Mesenchymal stem cell (in vitro differentiated cells and primary cell): Measurements from ENCODE around the gene IRF7.
A peak's percentile ranks its signal among the peaks of the same experiment; 100 is the strongest.

Experiments used
- DNase-seq: peaks from one replicate; pipeline ENCODE4 v3.0.0-alpha.2; 2013
- H2AFZ ChIP-seq: one replicate; pipeline ENCODE4 v1.6.1; 2013; ENCODE audit warnings: low read depth, mild to moderate bottlenecking, control low read depth, inconsistent platforms, low read length, moderate library complexity
- H2AK5ac ChIP-seq: 2 replicates; pipeline ENCODE4 v1.6.1; 2013; ENCODE audit warnings: low read length, moderate library complexity, mild to moderate bottlenecking, inconsistent platforms; ENCODE audit not compliant: severe bottlenecking
- H2BK120ac ChIP-seq: one replicate; pipeline ENCODE4 v1.6.1; 2013; ENCODE audit warnings: low read depth, mild to moderate bottlenecking, inconsistent platforms, low read length, moderate library complexity
- H2BK12ac ChIP-seq, 2 experiments: one replicate each; pipeline ENCODE4 v1.6.1; 2013; ENCODE audit warnings: inconsistent platforms in 2 of 2, low read length in 2 of 2, mild to moderate bottlenecking in 2 of 2, moderate library complexity in 2 of 2, control low read depth in 1 of 2
- H2BK15ac ChIP-seq: one replicate; pipeline ENCODE4 v1.6.1; 2013; ENCODE audit warnings: mild to moderate bottlenecking, low read depth, inconsistent platforms; ENCODE audit not compliant: poor library complexity, severe bottlenecking
- H2BK5ac ChIP-seq: 2 replicates; pipeline ENCODE4 v1.6.1; 2013; ENCODE audit warnings: low read depth, mild to moderate bottlenecking, low read length, control low read depth, inconsistent platforms; ENCODE audit not compliant: poor library complexity, severe bottlenecking
- H3K14ac ChIP-seq, 2 experiments: one replicate each; pipeline ENCODE4 v1.6.1; 2013; ENCODE audit warnings: inconsistent platforms in 2 of 2, low read length in 2 of 2, control low read depth in 1 of 2, mild to moderate bottlenecking in 1 of 2, moderate library complexity in 1 of 2
- H3K18ac ChIP-seq, 2 experiments: one replicate each; pipeline ENCODE4 v1.6.1; 2013; ENCODE audit warnings: inconsistent platforms in 2 of 2, low read length in 2 of 2, control low read depth in 1 of 2, low read depth in 1 of 2, mild to moderate bottlenecking in 1 of 2
- H3K23ac ChIP-seq, 2 experiments: one replicate each; pipeline ENCODE4 v1.6.1; 2013; ENCODE audit warnings: inconsistent platforms in 2 of 2, low read length in 2 of 2, mild to moderate bottlenecking in 2 of 2, moderate library complexity in 2 of 2, control low read depth in 1 of 2
- H3K27ac ChIP-seq: 2 replicates; pipeline ENCODE4 v1.5.1; 2013; ENCODE audit warnings: mild to moderate bottlenecking, moderate library complexity, low read length, control low read depth, inconsistent platforms; ENCODE audit not compliant: poor library complexity, severe bottlenecking
- H3K27me3 ChIP-seq, 2 experiments: 2 replicates each; pipeline versions ENCODE4 v1.6.1 to v1.7.0; 2013; ENCODE audit warnings: low read length in 2 of 2, mild to moderate bottlenecking in 2 of 2, moderate library complexity in 2 of 2, control low read depth in 1 of 2, inconsistent platforms in 1 of 2; ENCODE audit not compliant: control insufficient read depth in 1 of 2, insufficient read depth in 1 of 2
- H3K36me3 ChIP-seq, 2 experiments: 2 replicates each; pipeline versions ENCODE4 v1.6.1 to v1.7.0; 2013; ENCODE audit warnings: low read length in 2 of 2, control low read depth in 1 of 2, inconsistent platforms in 1 of 2, low read depth in 1 of 2, mild to moderate bottlenecking in 1 of 2; ENCODE audit not compliant: insufficient read depth in 2 of 2, control insufficient read depth in 1 of 2
- H3K4ac ChIP-seq, 2 experiments: one replicate each; pipeline ENCODE4 v1.6.1; 2013; ENCODE audit warnings: inconsistent platforms in 2 of 2, low read length in 2 of 2, mild to moderate bottlenecking in 2 of 2, moderate library complexity in 2 of 2, control low read depth in 1 of 2, low read depth in 1 of 2
- H3K4me1 ChIP-seq: 2 replicates; pipeline ENCODE4 v1.6.1; 2013; ENCODE audit warnings: low read depth, low read length, control low read depth; ENCODE audit not compliant: control insufficient read depth, insufficient read depth
- H3K4me2 ChIP-seq: 2 replicates; pipeline ENCODE4 v1.6.1; 2013; ENCODE audit warnings: low read length, mild to moderate bottlenecking, inconsistent platforms; ENCODE audit not compliant: poor library complexity, severe bottlenecking
- H3K4me3 ChIP-seq, 2 experiments: 2 replicates each; pipeline versions ENCODE4 v1.5.1 to v1.7.0; 2013; ENCODE audit warnings: low read length in 2 of 2, mild to moderate bottlenecking in 2 of 2, control low read depth in 1 of 2, low read depth in 1 of 2; ENCODE audit not compliant: insufficient read depth in 1 of 2
- H3K79me1 ChIP-seq: replicated peaks from 2 replicates; pipeline ENCODE4 v1.6.1; 2013; ENCODE audit warnings: mild to moderate bottlenecking, control low read depth, low read length, inconsistent platforms; ENCODE audit not compliant: poor library complexity, severe bottlenecking
- H3K9ac ChIP-seq: 2 replicates; pipeline ENCODE4 v1.7.0; 2013; ENCODE audit warnings: mild to moderate bottlenecking, low read length, moderate library complexity
- H3K9me3 ChIP-seq: 2 replicates; pipeline ENCODE4 v1.7.0; 2013; ENCODE audit warnings: mild to moderate bottlenecking, low read length; ENCODE audit not compliant: control insufficient read depth
- H4K8ac ChIP-seq: one replicate; pipeline ENCODE4 v1.6.1; 2013; ENCODE audit warnings: inconsistent platforms, mild to moderate bottlenecking, low read length, moderate library complexity
- H4K91ac ChIP-seq: one replicate; pipeline ENCODE4 v1.6.1; 2013; ENCODE audit warnings: mild to moderate bottlenecking, low read length, inconsistent platforms
- WGBS: methylation state at CpG from one replicate; pipeline ENCODE4 v1.1.7; 2013; ENCODE audit warnings: mixed read lengths; 5-methylcytosine and 5-hydroxymethylcytosine counted together

Gene IRF7

GRCh38 chr11:575996-576768 is 39.6 kb downstream of the IRF7 start, which contains the start of gene PHRF1:
Gene PHRF1, plus strand, starts transcription at chr11:576470. Its CDS starts 5,043 bp downstream, at chr11:581513.
- peak; percentile 95 for DNase-seq
- under 1% methylated on average over 20 of the region's 99 CpGs for WGBS

GRCh38 chr11:575313-575995 is 40.3 kb downstream of the IRF7 start:
- Histone ChIP-seq H3K4me3 (peak overlapping the region; percentile 73 to 83), H3K79me1 (peaks cover 3% of the 10 kb centered on the region), H2BK5ac (no peak overlapping the region), H2AK5ac (no peak overlapping the region), H3K27ac (no peak overlapping the region), H3K9me3 (no peaks in the 10 kb centered on the region), H3K4me2 (peak overlapping the region; percentile 85), H3K4me1 (peaks cover 48% of the 10 kb centered on the region), H3K23ac (peak overlapping the region in 1 of 2 experiments; percentile 57), H4K91ac (peak overlapping the region; percentile 18), H3K9ac (peak overlapping the region; percentile 60), H2BK120ac (no peak overlapping the region), H3K14ac (peak overlapping the region in 1 of 2 experiments; percentile 88), H2BK12ac (peak overlapping the region in 1 of 2 experiments; percentile 86), H3K27me3 (peaks cover 4 to 7% of the 10 kb centered on the region in 2 experiments), H2BK15ac (no peak overlapping the region), H3K18ac (peak overlapping the region; percentile 60 to 92), H3K36me3 (peaks cover 0 to 12% of the 10 kb centered on the region in 2 experiments), H3K4ac (peak overlapping the region in 1 of 2 experiments; percentile 83), H2AFZ (peak overlapping the region; percentile 98), H4K8ac (peak overlapping the region; percentile 5)
- DNase-seq = peak; percentile 55
- WGBS = 1% methylated on average over 54 of the region's 81 CpGs

More at GRCh38 chr11:575996-576768, 39.6 kb downstream of the IRF7 start, which contains the start of gene PHRF1:
- peak within 1 kb of the TSS; percentile 82 to 99 for H3K4me3 ChIP-seq
- peak within 1 kb of the TSS; percentile 98 for H2BK120ac ChIP-seq
- H2BK12ac ChIP-seq = peak within 1 kb of the TSS in 1 of 2 experiments; percentile 86
- peak within 1 kb of the TSS; percentile 19 for H2BK15ac ChIP-seq
- peak within 1 kb of the TSS; percentile 95 for H2BK5ac ChIP-seq
- H3K79me1 ChIP-seq = peaks cover 3% of the 10 kb centered on the region
- peak within 1 kb of the TSS; percentile 98 for H3K9ac ChIP-seq
- peak within 1 kb of the TSS; percentile 91 to 96 for H3K18ac ChIP-seq
- peak within 1 kb of the TSS; percentile 88 to 92 for H3K4ac ChIP-seq
- H3K23ac ChIP-seq = peak within 1 kb of the TSS in 1 of 2 experiments; percentile 77
- peaks cover 49% of the 10 kb centered on the region for H3K4me1 ChIP-seq
- peaks cover 4 to 7% of the 10 kb centered on the region in 2 experiments for H3K27me3 ChIP-seq
- H2AK5ac ChIP-seq = peak within 1 kb of the TSS; percentile 27
- no peaks in the 10 kb centered on the region for H3K9me3 ChIP-seq
- H3K4me2 ChIP-seq = peak within 1 kb of the TSS; percentile 85
- H3K27ac ChIP-seq = peak within 1 kb of the TSS; percentile 98
- H2AFZ ChIP-seq = peak within 1 kb of the TSS; percentile 98
- H4K91ac ChIP-seq = peak within 1 kb of the TSS; percentile 83
- H3K14ac ChIP-seq = peak within 1 kb of the TSS in 1 of 2 experiments; percentile 96
- peaks cover 0 to 13% of the 10 kb centered on the region in 2 experiments for H3K36me3 ChIP-seq
- peak within 1 kb of the TSS; percentile 96 for H4K8ac ChIP-seq

- H3K9ac ChIP-seq = peak overlapping the region; percentile 60
- H3K18ac ChIP-seq = no peak overlapping the region
- 43% methylated on average over 25 of the region's 25 CpGs for WGBS
These were observed 41.0 kb downstream of the IRF7 start for GRCh38 chr11:574632-575312.

More at GRCh38 chr11:574632-575312, 41.0 kb downstream of the IRF7 start:
- no peak overlapping the region for H2BK5ac ChIP-seq
- H4K8ac ChIP-seq = no peak overlapping the region
- H3K9me3 ChIP-seq = no peaks in the 10 kb centered on the region
- H3K14ac ChIP-seq = no peak overlapping the region
- peaks cover 0 to 12% of the 10 kb centered on the region in 2 experiments for H3K36me3 ChIP-seq
- peak overlapping the region in 1 of 2 experiments; percentile 2 for H3K23ac ChIP-seq
- peaks cover 4 to 7% of the 10 kb centered on the region in 2 experiments for H3K27me3 ChIP-seq
- no peak overlapping the region for H3K4ac ChIP-seq
- no peak overlapping the region for H3K27ac ChIP-seq
- no peak overlapping the region for H2BK15ac ChIP-seq
- H4K91ac ChIP-seq = no peak overlapping the region
- peak overlapping the region; percentile 73 to 83 for H3K4me3 ChIP-seq
- no peak overlapping the region for H2AK5ac ChIP-seq
- H3K79me1 ChIP-seq = peaks cover 3% of the 10 kb centered on the region
- H3K4me1 ChIP-seq = peaks cover 42% of the 10 kb centered on the region
- no peak for DNase-seq
- no peak overlapping the region for H2AFZ ChIP-seq
- H3K4me2 ChIP-seq = peak overlapping the region; percentile 85
- H2BK12ac ChIP-seq = no peak overlapping the region
- no peak overlapping the region for H2BK120ac ChIP-seq
